Activated naive CD8-positive, alpha-beta T cell treated with anti-CD3 and anti-CD28 coated beads, Interleukin-2, amount 10 ng/mL, durations not matched to agents 7 days and 5 days (primary cell): ENCODE results near the gene ACKR2. TPM values are rescaled to one million over a fixed set of nuclear protein-coding genes. Genes with fewer than 3 reads are reported as not detected.

Experiments
- ATAC-seq: fragments of 150-1000 bp; cut with Tn5 transposase; one replicate; pipeline ENCODE4 v1.10.0; 2021; ENCODE audit warnings: low read depth, moderate library complexity
- POLR2A ChIA-PET: fragments of 350-600 bp; sonication (Branson Sonifier 250); formaldehyde crosslinking; loops from one replicate; lab custom pipeline; 2021; ENCODE audit warnings: antibody characterized with exemption; lab: Charles Lee
- DNase-seq: peaks from one replicate; pipeline ENCODE4 v3.0.0; 2021
- H3K27ac Mint-ChIP-seq: one replicate; pipeline ENCODE4 v1.8.0; 2022; ENCODE audit warnings: mild to moderate bottlenecking, mixed read lengths
- H3K27me3 Mint-ChIP-seq: one replicate; pipeline ENCODE4 v1.8.0; 2022; ENCODE audit warnings: mild to moderate bottlenecking, moderate library complexity, mixed read lengths
- H3K36me3 Mint-ChIP-seq: one replicate; pipeline ENCODE4 v1.8.0; 2021; ENCODE audit warnings: mild to moderate bottlenecking, mixed read lengths
- H3K4me1 Mint-ChIP-seq: one replicate; pipeline ENCODE4 v1.8.0; 2021; ENCODE audit warnings: mixed read lengths
- H3K4me3 Mint-ChIP-seq: one replicate; pipeline ENCODE4 v1.8.0; 2022; ENCODE audit warnings: mild to moderate bottlenecking, moderate library complexity, mixed read lengths
- H3K9me3 Mint-ChIP-seq: one replicate; pipeline ENCODE4 v1.8.0; 2021; ENCODE audit warnings: mixed read lengths
- total RNA-seq, 2 experiments: library from RNA; stranded (reverse); gene quantifications; one replicate each; pipeline ENCODE4 v1.2.3, GENCODE V29; 2021

ACKR2 gene
- total RNA-seq, 2 experiments from 2014 or later = 3.7 to 3.9 TPM

- Mint-ChIP-seq H3K27me3 (peaks cover 30% of the 10 kb centered on the region), H3K27ac (no peak overlapping the region), H3K4me3 (no peak overlapping the region), H3K9me3 (peaks cover 16% of the 10 kb centered on the region), H3K4me1 (peaks cover 4% of the 10 kb centered on the region), H3K36me3 (peaks cover 9% of the 10 kb centered on the region)
- ATAC-seq = no peak
- DNase-seq = no peak
- POLR2A ChIA-PET = no interaction called here
Measured at GRCh38 chr3:42901073-42901415, 91.8 kb downstream of the ACKR2 start.

- peaks cover 16% of the 10 kb centered on the region for H3K36me3 Mint-ChIP-seq
- peaks cover 16% of the 10 kb centered on the region for H3K9me3 Mint-ChIP-seq
- H3K27ac Mint-ChIP-seq = no peak overlapping the region
- peaks cover 12% of the 10 kb centered on the region for H3K4me1 Mint-ChIP-seq
- H3K4me3 Mint-ChIP-seq = no peak overlapping the region
- POLR2A ChIA-PET = no interaction called here
- DNase-seq = no peak
- H3K27me3 Mint-ChIP-seq = peaks cover 37% of the 10 kb centered on the region
- ATAC-seq = no peak
Measured at GRCh38 chr3:42902257-42902656, 93.0 kb downstream of the ACKR2 start.

GRCh38 chr3:42904076-42904475, 94.8 kb downstream of the ACKR2 start:
- DNase-seq (no peak), ATAC-seq (no peak)
- H3K36me3 Mint-ChIP-seq = peaks cover 20% of the 10 kb centered on the region
- peaks cover 12% of the 10 kb centered on the region for H3K4me1 Mint-ChIP-seq
- peaks cover 16% of the 10 kb centered on the region for H3K9me3 Mint-ChIP-seq
- H3K27me3 Mint-ChIP-seq = peaks cover 41% of the 10 kb centered on the region
- H3K4me3 Mint-ChIP-seq = no peak overlapping the region
- H3K27ac Mint-ChIP-seq = no peak overlapping the region
- POLR2A ChIA-PET = no interaction called here

- Mint-ChIP-seq H3K4me3 (peak overlapping the region; percentile 73), H3K27ac (peak overlapping the region; percentile 25), H3K9me3 (peaks cover 17% of the 10 kb centered on the region), H3K4me1 (peaks cover 11% of the 10 kb centered on the region), H3K36me3 (peaks cover 20% of the 10 kb centered on the region), H3K27me3 (peaks cover 41% of the 10 kb centered on the region)
- DNase-seq (no peak), ATAC-seq (peak; percentile 25)
- POLR2A ChIA-PET = no interaction called here
Measured at GRCh38 chr3:42905740-42906069, 96.5 kb downstream of the ACKR2 start.

- peak; percentile 83 for ATAC-seq
- peaks cover 16% of the 10 kb centered on the region for H3K9me3 Mint-ChIP-seq
- peak; percentile 59 for DNase-seq
- H3K27ac Mint-ChIP-seq = peak within 1 kb of the TSS; percentile 25
- POLR2A ChIA-PET = no interaction called here
- peaks cover 40% of the 10 kb centered on the region for H3K27me3 Mint-ChIP-seq
- H3K36me3 Mint-ChIP-seq = peaks cover 20% of the 10 kb centered on the region
- H3K4me1 Mint-ChIP-seq = peaks cover 11% of the 10 kb centered on the region
- H3K4me3 Mint-ChIP-seq = peak within 1 kb of the TSS; percentile 73
Measured at GRCh38 chr3:42906070-42906847, 97.0 kb downstream of the ACKR2 start, which contains the start of gene ZNF662. Gene ZNF662, plus strand, starts transcription at chr3:42906142. Its CDS starts 1,973 bp downstream, at chr3:42908115.

GRCh38 chr3:42906848-42907183, 97.6 kb downstream of the ACKR2 start:
- Mint-ChIP-seq H3K36me3 (peaks cover 20% of the 10 kb centered on the region), H3K27ac (no peak overlapping the region), H3K4me3 (peak overlapping the region; percentile 73), H3K27me3 (peaks cover 40% of the 10 kb centered on the region), H3K9me3 (peaks cover 16% of the 10 kb centered on the region), H3K4me1 (peaks cover 11% of the 10 kb centered on the region)
- DNase-seq (no peak), ATAC-seq (no peak)
- POLR2A ChIA-PET = interaction anchor here (0.6 kb wide), 1 partner anchor 135 kb away, joined by 4 read pairs; no protein-coding TSS in a partner anchor

- no peak for ATAC-seq
- H3K36me3 Mint-ChIP-seq = peaks cover 28% of the 10 kb centered on the region
Measured at GRCh38 chr3:42908675-42909074, 99.4 kb downstream of the ACKR2 start.

GRCh38 chr3:42911551-42911950, 102.3 kb downstream of the ACKR2 start:
- H3K36me3 Mint-ChIP-seq = peaks cover 39% of the 10 kb centered on the region
- peaks cover 31% of the 10 kb centered on the region for H3K9me3 Mint-ChIP-seq
- H3K4me1 Mint-ChIP-seq = peaks cover 7% of the 10 kb centered on the region
- no peak for ATAC-seq
- DNase-seq = no peak
- H3K4me3 Mint-ChIP-seq = no peak overlapping the region
- POLR2A ChIA-PET = no interaction called here
- no peak overlapping the region for H3K27ac Mint-ChIP-seq
- peaks cover 12% of the 10 kb centered on the region for H3K27me3 Mint-ChIP-seq

More at GRCh38 chr3:42908675-42909074, 99.4 kb downstream of the ACKR2 start:
- peaks cover 11% of the 10 kb centered on the region for H3K4me1 Mint-ChIP-seq
- POLR2A ChIA-PET = no interaction called here
- peaks cover 30% of the 10 kb centered on the region for H3K27me3 Mint-ChIP-seq
- H3K4me3 Mint-ChIP-seq = no peak overlapping the region
- DNase-seq = no peak
- H3K27ac Mint-ChIP-seq = no peak overlapping the region
- H3K9me3 Mint-ChIP-seq = peaks cover 17% of the 10 kb centered on the region

- POLR2A ChIA-PET = interaction anchor here (0.5 kb wide), 1 partner anchor 99 kb away, joined by 3 read pairs; no protein-coding TSS in a partner anchor
- DNase-seq = no peak
- Mint-ChIP-seq H3K36me3 (peaks cover 31% of the 10 kb centered on the region), H3K9me3 (peaks cover 38% of the 10 kb centered on the region), H3K27me3 (no peaks in the 10 kb centered on the region), H3K27ac (no peak overlapping the region), H3K4me3 (no peak overlapping the region), H3K4me1 (no peaks in the 10 kb centered on the region)
- no peak for ATAC-seq
Measured at GRCh38 chr3:42914771-42915515, 105.7 kb downstream of the ACKR2 start.

Other genes with a start within 250 kb of the ACKR2 start
- gene SEC22C, start 227.5 kb upstream of the ACKR2 start, total RNA-seq = 10 to 100 TPM; 52.5 to 53.0 TPM
- 10 to 100 TPM; 50.9 to 55.5 TPM for gene SS18L2, start 218.6 kb upstream of the ACKR2 start, total RNA-seq
- gene NKTR, start 208.8 kb upstream of the ACKR2 start, total RNA-seq = 100 to 1,000 TPM; 150 to 152 TPM
- 1 to 10 TPM; 1.1 to 1.3 TPM for gene ZBTB47, start 155.7 kb upstream of the ACKR2 start, total RNA-seq
- gene KLHL40, start 123.9 kb upstream of the ACKR2 start, total RNA-seq = not detected
- not detected for gene HHATL, start 106.6 kb upstream of the ACKR2 start, total RNA-seq
- under 1 TPM in 1 of 2 experiments, not detected in 1; 0.85 TPM for gene CCDC13, start 36.2 kb upstream of the ACKR2 start, total RNA-seq
- gene HIGD1A, start 5.0 kb upstream of the ACKR2 start, total RNA-seq = 10 to 100 TPM; 40.3 to 44.5 TPM
- not detected for gene CYP8B1, start 66.4 kb downstream of the ACKR2 start, total RNA-seq
- 1 to 10 TPM; 2.2 to 2.5 TPM for gene ZNF662, start 96.7 kb downstream of the ACKR2 start, total RNA-seq
- not detected for gene GASK1A, start 169.9 kb downstream of the ACKR2 start, total RNA-seq